GM23338 (cell line): ENCODE data around the gene MCM3AP. TPM values are rescaled to one million over a fixed set of nuclear protein-coding genes. Genes with fewer than 3 reads are reported as not detected.

Experiments used
- ATAC-seq: fragments of 200-7000 bp; cut with Tn5 transposase; 3 replicates; pipeline ENCODE4 v1.9.1; 2020
- DNase-seq: peaks from one replicate; pipeline ENCODE4 v3.0.0-alpha.2; 2015; ENCODE audit warnings: low spot score
- H2AFZ ChIP-seq: fragments of 200-600 bp; sonication (generic); 2 replicates; pipeline ENCODE4 v1.8.0; 2016; ENCODE audit warnings: antibody characterized with exemption, mild to moderate bottlenecking, moderate library complexity
- H3F3A ChIP-seq: fragments of 200-600 bp; sonication (generic); replicated peaks from 2 replicates; pipeline ENCODE4 v1.8.0; 2017; ENCODE audit warnings: antibody characterized with exemption, mixed run types, low read depth
- H3K27ac ChIP-seq: fragments of 200-600 bp; sonication (generic); 2 replicates; pipeline ENCODE4 v1.6.1; 2016; ENCODE audit warnings: low read depth
- H3K27me3 ChIP-seq: fragments of 200-600 bp; sonication (generic); 2 replicates; pipeline ENCODE4 v1.8.0; 2016; ENCODE audit warnings: mild to moderate bottlenecking, mixed run types, moderate library complexity; ENCODE audit not compliant: insufficient read depth
- H3K36me3 ChIP-seq: fragments of 200-600 bp; sonication (generic); 2 replicates; pipeline ENCODE4 v1.8.0; 2016; ENCODE audit warnings: mild to moderate bottlenecking; ENCODE audit not compliant: insufficient read depth
- H3K4me1 ChIP-seq: fragments of 200-600 bp; sonication (generic); 2 replicates; pipeline ENCODE4 v1.8.0; 2016; ENCODE audit warnings: mild to moderate bottlenecking, moderate library complexity; ENCODE audit not compliant: insufficient read depth
- H3K4me2 ChIP-seq: fragments of 200-600 bp; sonication (generic); 2 replicates; pipeline ENCODE4 v1.7.1; 2017; ENCODE audit warnings: mixed run types
- H3K4me3 ChIP-seq: fragments of 200-600 bp; sonication (generic); 2 replicates; pipeline ENCODE4 v1.6.1; 2016; ENCODE audit warnings: mixed run types
- H3K79me2 ChIP-seq: fragments of 200-600 bp; sonication (generic); replicated peaks from 2 replicates; pipeline ENCODE4 v1.8.0; 2017; ENCODE audit warnings: mild to moderate bottlenecking; ENCODE audit not compliant: insufficient read depth
- H3K9me2 ChIP-seq: fragments of 200-600 bp; sonication (generic); 2 replicates; pipeline ENCODE4 v1.8.0; 2017; ENCODE audit not compliant: insufficient read depth
- H4K20me1 ChIP-seq: fragments of 200-600 bp; sonication (generic); replicated peaks from 2 replicates; pipeline ENCODE4 v1.8.0; 2017; ENCODE audit warnings: mild to moderate bottlenecking; ENCODE audit not compliant: insufficient read depth
- H3K27ac Mint-ChIP-seq: 2 replicates; pipeline ENCODE4 v1.8.0; 2020; ENCODE audit warnings: inconsistent platforms, mild to moderate bottlenecking, moderate library complexity, mixed read lengths
- H3K27me3 Mint-ChIP-seq: 3 replicates; pipeline ENCODE4 v1.8.0; 2022; ENCODE audit warnings: low read depth, mild to moderate bottlenecking, moderate library complexity, mixed read lengths, inconsistent platforms; ENCODE audit not compliant: insufficient read depth, poor library complexity
- H3K36me3 Mint-ChIP-seq: 3 replicates; pipeline ENCODE4 v1.8.0; 2021; ENCODE audit warnings: low read depth, mild to moderate bottlenecking, inconsistent platforms, moderate library complexity, mixed read lengths
- H3K4me1 Mint-ChIP-seq: 3 replicates; pipeline ENCODE4 v1.8.0; 2020; ENCODE audit warnings: mild to moderate bottlenecking, inconsistent platforms, mixed read lengths
- H3K4me3 Mint-ChIP-seq: 3 replicates; pipeline ENCODE4 v1.8.0; 2021; ENCODE audit warnings: moderate library complexity, mild to moderate bottlenecking, inconsistent platforms, mixed read lengths
- H3K9me3 Mint-ChIP-seq: 3 replicates; pipeline ENCODE4 v1.8.0; 2020; ENCODE audit warnings: moderate library complexity, mild to moderate bottlenecking, inconsistent platforms, mixed read lengths
- ETS1 ChIP-seq: IDR thresholded peaks from 2 replicates; pipeline ENCODE4 v1.6.1; 2016; ENCODE audit warnings: antibody characterized with exemption
- EZH2phosphoT487 ChIP-seq: fragments of 200-600 bp; sonication (generic); IDR thresholded peaks from one replicate; pipeline ENCODE4 v1.8.1; 2018; ENCODE audit warnings: antibody characterized with exemption; ENCODE audit not compliant: unreplicated experiment
- JUNB ChIP-seq: IDR thresholded peaks from one replicate; pipeline ENCODE4 v1.6.1; 2016; ENCODE audit warnings: antibody characterized with exemption; ENCODE audit not compliant: unreplicated experiment
- POLR2AphosphoS5 ChIP-seq: IDR thresholded peaks from 2 replicates; pipeline ENCODE4 v1.6.1; 2016; ENCODE audit warnings: antibody characterized with exemption, low read depth
- REST ChIP-seq: IDR thresholded peaks from one replicate; pipeline ENCODE4 v1.6.1; 2018; ENCODE audit warnings: antibody characterized with exemption; ENCODE audit not compliant: unreplicated experiment
- STAT1 ChIP-seq: IDR thresholded peaks from one replicate; pipeline ENCODE4 v1.6.1; 2016; ENCODE audit warnings: antibody characterized with exemption; ENCODE audit not compliant: unreplicated experiment
- ZNF114 ChIP-seq: fragments of 250-450 bp; sonication (Bioruptor Pico); IDR thresholded peaks from 2 replicates; pipeline ENCODE4 v1.5.0; 2020; ENCODE audit warnings: mild to moderate bottlenecking, moderate library complexity
- ZNF462 ChIP-seq: fragments of 250-450 bp; sonication (Bioruptor Pico); IDR thresholded peaks from 2 replicates; pipeline ENCODE4 v1.5.0; 2020; ENCODE audit warnings: mild to moderate bottlenecking, moderate library complexity
- polyA plus RNA-seq: library from polyadenylated mRNA; unstranded; fragments of >200 nt; fragmentation: Nextera tagmentation; extraction: Ambion mirVana; gene quantifications from 2 replicates; pipeline ENCODE4 v1.2.1, GENCODE V29; 2016
- total RNA-seq: library from RNA; depleted of rRNA; stranded (reverse); fragments of >200 nt; shearing (Covaris generic); gene quantifications from 2 replicates; pipeline ENCODE4 v1.2.3, GENCODE V29; 2014

Gene MCM3AP
- total and polyA plus RNA-seq, 2 experiments from 2014 or later: 39.2 to 123 TPM

GRCh38 chr21:46239817-46240325, 45.5 kb downstream of the MCM3AP start:
- H4K20me1 ChIP-seq: peaks cover 29% of the 10 kb centered on the region; the same call in 1 of the 2 replicates
- Mint-ChIP-seq H3K27ac (no peak overlapping the region), H3K9me3 (no peaks in the 10 kb centered on the region), H3K36me3 (peaks cover 82% of the 10 kb centered on the region), H3K27me3 (peaks cover 5% of the 10 kb centered on the region), H3K4me3 (no peak overlapping the region), H3K4me1 (no peaks in the 10 kb centered on the region)
- no peaks in the 10 kb centered on the region for H3K4me1 ChIP-seq
- H3K27ac ChIP-seq: no peak overlapping the region; the same call in 1 of the 2 replicates
- no peaks in the 10 kb centered on the region for H3K9me2 ChIP-seq
- H3K4me3 ChIP-seq: no peak overlapping the region
- TF ChIP-seq JUNB (no peak), ETS1 (no peak), ZNF462 (CRISPR knock-in tag) (no peak), POLR2AphosphoS5 (no peak; the same call in 1 of the 2 replicates), REST (no peak), EZH2phosphoT487 (no peak), ZNF114 (CRISPR knock-in tag) (no peak), STAT1 (no peak)
- H3K36me3 ChIP-seq: peaks cover 61% of the 10 kb centered on the region
- peaks cover 11% of the 10 kb centered on the region for H3K79me2 ChIP-seq
- H3K27me3 ChIP-seq: no peaks in the 10 kb centered on the region
- H3F3A ChIP-seq: peaks cover 34% of the 10 kb centered on the region
- no peak overlapping the region for H3K4me2 ChIP-seq
- ATAC-seq (no peak), DNase-seq (no peak)
- no peak overlapping the region for H2AFZ ChIP-seq
